ENCODE data around the gene CEP250.

CEP250 gene

DNA sequence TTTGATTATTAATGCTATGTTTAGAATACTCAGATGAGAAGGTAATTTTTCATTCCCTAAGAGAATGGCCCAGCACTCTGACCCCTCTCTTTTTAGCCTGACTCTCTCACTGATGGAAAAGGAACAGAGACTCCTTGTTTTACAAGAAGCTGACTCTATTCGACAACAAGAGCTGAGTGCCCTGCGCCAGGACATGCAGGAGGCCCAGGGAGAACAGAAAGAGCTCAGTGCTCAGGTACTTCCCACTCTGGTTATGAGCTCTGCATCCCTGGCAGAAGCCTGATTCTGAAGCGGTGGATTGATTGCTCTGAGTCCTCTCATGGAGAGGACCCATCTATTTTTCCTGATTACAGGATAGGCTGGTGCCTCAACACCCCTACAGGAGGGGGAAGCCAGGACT lies 41.1 kb downstream of the CEP250 start:
- Histone ChIP-seq H3K27ac (ENCODE audit: low read depth, low read length) (no peak overlapping the region), H3K4me2 (ENCODE audit: low read length) (no peak overlapping the region), H3K4me3 (ENCODE audit: low read length) (no peak overlapping the region), H3K4me1 (ENCODE audit: control insufficient read depth, low read length) (peaks cover 2% of the 10 kb centered on the region), H4K20me1 (ENCODE audit: control insufficient read depth, insufficient read depth, low read depth, low read length) (no peaks in the 10 kb centered on the region), H3F3A (ENCODE audit: control insufficient read depth, insufficient read depth) (no peaks in the 10 kb centered on the region), H3K9me3 (ENCODE audit: control insufficient read depth, insufficient read depth, low read length) (no peaks in the 10 kb centered on the region), H3K9me2 (replicated peaks; ENCODE audit: control insufficient read depth, low read length) (no peaks in the 10 kb centered on the region), H3K27me3 (ENCODE audit: control insufficient read depth, low read length) (no peaks in the 10 kb centered on the region), H3K36me3 (ENCODE audit: control insufficient read depth, low read length) (peaks cover 80% of the 10 kb centered on the region), H3K79me2 (ENCODE audit: control insufficient read depth, low read length) (no peaks in the 10 kb centered on the region)
- TF ChIP-seq, protein P1, sequence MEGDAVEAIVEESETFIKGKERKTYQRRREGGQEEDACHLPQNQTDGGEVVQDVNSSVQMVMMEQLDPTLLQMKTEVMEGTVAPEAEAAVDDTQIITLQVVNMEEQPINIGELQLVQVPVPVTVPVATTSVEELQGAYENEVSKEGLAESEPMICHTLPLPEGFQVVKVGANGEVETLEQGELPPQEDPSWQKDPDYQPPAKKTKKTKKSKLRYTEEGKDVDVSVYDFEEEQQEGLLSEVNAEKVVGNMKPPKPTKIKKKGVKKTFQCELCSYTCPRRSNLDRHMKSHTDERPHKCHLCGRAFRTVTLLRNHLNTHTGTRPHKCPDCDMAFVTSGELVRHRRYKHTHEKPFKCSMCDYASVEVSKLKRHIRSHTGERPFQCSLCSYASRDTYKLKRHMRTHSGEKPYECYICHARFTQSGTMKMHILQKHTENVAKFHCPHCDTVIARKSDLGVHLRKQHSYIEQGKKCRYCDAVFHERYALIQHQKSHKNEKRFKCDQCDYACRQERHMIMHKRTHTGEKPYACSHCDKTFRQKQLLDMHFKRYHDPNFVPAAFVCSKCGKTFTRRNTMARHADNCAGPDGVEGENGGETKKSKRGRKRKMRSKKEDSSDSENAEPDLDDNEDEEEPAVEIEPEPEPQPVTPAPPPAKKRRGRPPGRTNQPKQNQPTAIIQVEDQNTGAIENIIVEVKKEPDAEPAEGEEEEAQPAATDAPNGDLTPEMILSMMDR (IDR thresholded peaks at IDR 0.05; ENCODE audit: low read depth, low read length, poor library complexity, severe bottlenecking): no peak
- TF ChIP-seq EZH2phosphoT487 (IDR thresholded peaks at IDR 0.05; ENCODE audit: borderline replicate concordance, low read length): no peak

DNA sequence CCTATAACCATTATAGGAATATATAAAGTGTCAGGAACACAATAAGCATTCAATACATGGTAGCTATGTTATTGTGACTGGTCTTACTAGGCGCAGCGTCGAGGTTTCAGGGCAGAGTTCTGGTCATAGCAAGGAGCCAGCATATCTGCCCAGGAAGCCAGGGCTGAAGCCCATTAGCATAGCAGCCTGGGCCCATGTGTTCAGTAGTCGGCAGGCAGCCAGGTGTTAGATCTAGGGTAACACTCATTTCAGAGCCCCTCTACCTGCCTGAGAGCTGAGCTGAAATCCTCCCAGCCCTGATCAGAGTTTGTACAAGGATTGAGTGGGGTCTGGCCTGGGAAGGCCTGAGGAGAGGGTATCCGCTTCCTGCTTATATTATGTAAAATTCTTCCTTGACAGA lies 41.9 kb downstream of the CEP250 start:
- H3K9me2 ChIP-seq (replicated peaks; ENCODE audit: control insufficient read depth, low read length): no peaks in the 10 kb centered on the region

DNA sequence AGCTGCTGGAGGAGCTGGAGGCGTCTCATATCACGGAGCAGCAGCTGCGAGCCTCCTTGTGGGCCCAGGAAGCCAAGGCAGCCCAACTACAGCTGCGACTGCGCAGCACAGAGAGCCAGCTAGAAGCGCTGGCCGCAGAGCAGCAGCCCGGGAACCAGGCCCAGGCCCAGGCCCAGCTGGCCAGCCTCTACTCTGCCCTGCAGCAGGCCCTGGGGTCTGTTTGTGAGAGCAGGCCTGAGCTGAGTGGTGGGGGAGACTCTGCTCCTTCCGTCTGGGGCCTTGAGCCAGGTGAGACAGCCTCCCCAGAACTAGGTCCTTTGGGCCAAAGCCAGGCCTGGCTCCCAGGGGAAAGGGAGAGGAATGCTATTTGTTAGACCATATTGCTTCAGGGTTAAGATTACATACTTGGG lies 42.4 kb downstream of the CEP250 start:
- Histone ChIP-seq H3K4me3 (ENCODE audit: low read length) (no peak overlapping the region), H3F3A (ENCODE audit: control insufficient read depth, insufficient read depth) (no peaks in the 10 kb centered on the region; the same call in 1 of the 2 replicates), H3K27me3 (ENCODE audit: control insufficient read depth, low read length) (no peaks in the 10 kb centered on the region), H3K4me2 (ENCODE audit: low read length) (no peak overlapping the region), H3K27ac (ENCODE audit: low read depth, low read length) (no peak overlapping the region), H3K79me2 (ENCODE audit: control insufficient read depth, low read length) (no peaks in the 10 kb centered on the region), H4K20me1 (ENCODE audit: control insufficient read depth, insufficient read depth, low read depth, low read length) (no peaks in the 10 kb centered on the region), H3K9me3 (ENCODE audit: control insufficient read depth, insufficient read depth, low read length) (no peaks in the 10 kb centered on the region), H3K4me1 (ENCODE audit: control insufficient read depth, low read length) (peaks cover 14% of the 10 kb centered on the region), H3K36me3 (ENCODE audit: control insufficient read depth, low read length) (peaks cover 80% of the 10 kb centered on the region), H3K9me2 (replicated peaks; ENCODE audit: control insufficient read depth, low read length) (no peaks in the 10 kb centered on the region)
- TF ChIP-seq, protein P1 (IDR thresholded peaks at IDR 0.05; ENCODE audit: low read depth, low read length, poor library complexity, severe bottlenecking): no peak
- no peak for TF ChIP-seq EZH2phosphoT487 (IDR thresholded peaks at IDR 0.05; ENCODE audit: borderline replicate concordance, low read length)

More for the DNA sequence above, 41.9 kb downstream of the CEP250 start:
- Histone ChIP-seq H3K27me3 (ENCODE audit: control insufficient read depth, low read length) (no peaks in the 10 kb centered on the region), H3K27ac (ENCODE audit: low read depth, low read length) (no peak overlapping the region), H3K4me3 (ENCODE audit: low read length) (no peak overlapping the region), H3K9me3 (ENCODE audit: control insufficient read depth, insufficient read depth, low read length) (no peaks in the 10 kb centered on the region), H3K4me1 (ENCODE audit: control insufficient read depth, low read length) (peaks cover 9% of the 10 kb centered on the region), H3K79me2 (ENCODE audit: control insufficient read depth, low read length) (no peaks in the 10 kb centered on the region), H3K36me3 (ENCODE audit: control insufficient read depth, low read length) (peaks cover 80% of the 10 kb centered on the region), H4K20me1 (ENCODE audit: control insufficient read depth, insufficient read depth, low read depth, low read length) (no peaks in the 10 kb centered on the region), H3K4me2 (ENCODE audit: low read length) (no peak overlapping the region), H3F3A (ENCODE audit: control insufficient read depth, insufficient read depth) (no peaks in the 10 kb centered on the region; the same call in 1 of the 2 replicates)
- no peak for TF ChIP-seq EZH2phosphoT487 (IDR thresholded peaks at IDR 0.05; ENCODE audit: borderline replicate concordance, low read length)
- TF ChIP-seq, protein P1 (IDR thresholded peaks at IDR 0.05; ENCODE audit: low read depth, low read length, poor library complexity, severe bottlenecking): no peak

All from DOHH2 (cell line).